ENCODE data around the gene GRIK2. TPM values are rescaled to one million over a fixed set of nuclear protein-coding genes. Genes with fewer than 3 reads are reported as not detected.

Gene GRIK2
- total RNA-seq, 2 donors from 2014 or later: 1.00 to 4.5 TPM

DNA sequence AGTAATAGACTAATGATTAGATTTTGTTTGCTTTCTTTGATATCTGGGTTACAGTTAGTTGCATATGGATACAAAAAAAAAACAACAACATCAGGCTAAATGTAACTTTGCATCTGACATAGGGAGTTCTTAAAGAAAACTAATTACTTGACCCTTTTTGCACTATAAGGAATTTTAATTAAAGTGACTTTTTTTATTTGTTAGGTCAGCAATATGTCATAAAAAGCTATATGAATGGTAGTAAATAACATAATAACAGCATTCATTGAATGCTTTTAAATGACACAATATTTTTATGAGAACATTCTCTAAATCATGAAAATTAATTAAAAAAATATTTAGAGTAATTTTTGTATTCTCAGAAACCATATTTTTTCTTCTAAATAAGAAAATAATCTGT lies 183.6 kb downstream of the GRIK2 start:
- DNase-seq: no peak
- Mint-ChIP-seq H3K4me3 (no peak overlapping the region), H3K27ac (no peak overlapping the region), H3K36me3 (ENCODE audit: low read depth) (no peaks in the 10 kb centered on the region), H3K27me3 (ENCODE audit: insufficient read depth) (no peaks in the 10 kb centered on the region), H3K4me1 (peaks cover 3% of the 10 kb centered on the region), H3K9me3 (no peaks in the 10 kb centered on the region)
- Histone ChIP-seq H3K27me3 (ENCODE audit: control insufficient read depth, insufficient read depth, low read length, poor library complexity, severe bottlenecking) (no peaks in the 10 kb centered on the region), H3K9me3 (ENCODE audit: control insufficient read depth, low read length) (no peaks in the 10 kb centered on the region), H3K4me3 (ENCODE audit: low read length) (no peak overlapping the region), H3K4me1 (ENCODE audit: control insufficient read depth, insufficient read depth, low read length) (no peaks in the 10 kb centered on the region), H3K27ac (ENCODE audit: low read depth, low read length) (no peak overlapping the region), H3K9ac (ENCODE audit: extremely low read depth, low read length, poor library complexity, severe bottlenecking) (no peak overlapping the region), H3K36me3 (ENCODE audit: control insufficient read depth, insufficient read depth, low read length) (no peaks in the 10 kb centered on the region)
- TF ChIP-seq CTCF (conservative IDR thresholded peaks at IDR 0.05): no peak

- Histone ChIP-seq H3K27ac (ENCODE audit: low read depth, low read length) (no peak overlapping the region), H3K4me3 (ENCODE audit: low read length) (no peak overlapping the region), H3K9me3 (ENCODE audit: control insufficient read depth, low read length) (no peaks in the 10 kb centered on the region), H3K27me3 (ENCODE audit: control insufficient read depth, insufficient read depth, low read length, poor library complexity, severe bottlenecking) (no peaks in the 10 kb centered on the region), H3K4me1 (ENCODE audit: control insufficient read depth, insufficient read depth, low read length) (no peaks in the 10 kb centered on the region), H3K36me3 (ENCODE audit: control insufficient read depth, insufficient read depth, low read length) (no peaks in the 10 kb centered on the region), H3K9ac (ENCODE audit: extremely low read depth, low read length, poor library complexity, severe bottlenecking) (no peak overlapping the region)
- DNase-seq: no peak
- Mint-ChIP-seq H3K9me3 (no peaks in the 10 kb centered on the region), H3K36me3 (ENCODE audit: low read depth) (no peaks in the 10 kb centered on the region), H3K27ac (no peak overlapping the region), H3K27me3 (ENCODE audit: insufficient read depth) (no peaks in the 10 kb centered on the region), H3K4me1 (peaks cover 3% of the 10 kb centered on the region), H3K4me3 (no peak overlapping the region)
- no peak for TF ChIP-seq CTCF (conservative IDR thresholded peaks at IDR 0.05)
- WGBS, 2 experiments (ENCODE audit: insufficient coverage in 1 of 2, insufficient read length in 1 of 2): 97% methylated on average over 1 of the region's 1 CpG; no CpG with 5 or more reads in 1 of the 2 experiments
These were observed 184.8 kb downstream of the GRIK2 start for GRCh38 chr6:101578306-101578705.

GRCh38 chr6:101582792-101583191 lies 189.3 kb downstream of the GRIK2 start:
- DNase-seq: no peak
- Mint-ChIP-seq H3K27me3 (ENCODE audit: insufficient read depth) (no peaks in the 10 kb centered on the region), H3K36me3 (ENCODE audit: low read depth) (no peaks in the 10 kb centered on the region), H3K4me3 (no peak overlapping the region), H3K27ac (no peak overlapping the region), H3K9me3 (no peaks in the 10 kb centered on the region), H3K4me1 (no peaks in the 10 kb centered on the region)
- Histone ChIP-seq H3K4me1 (ENCODE audit: control insufficient read depth, insufficient read depth, low read length) (no peaks in the 10 kb centered on the region), H3K27me3 (ENCODE audit: control insufficient read depth, insufficient read depth, low read length, poor library complexity, severe bottlenecking) (no peaks in the 10 kb centered on the region), H3K4me3 (ENCODE audit: low read length) (no peak overlapping the region), H3K9ac (ENCODE audit: extremely low read depth, low read length, poor library complexity, severe bottlenecking) (no peak overlapping the region), H3K27ac (ENCODE audit: low read depth, low read length) (no peak overlapping the region), H3K9me3 (ENCODE audit: control insufficient read depth, low read length) (no peaks in the 10 kb centered on the region), H3K36me3 (ENCODE audit: control insufficient read depth, insufficient read depth, low read length) (no peaks in the 10 kb centered on the region)
- no peak for TF ChIP-seq CTCF (conservative IDR thresholded peaks at IDR 0.05)

Data from endodermal cell (in vitro differentiated cells).